Upper lobe of right lung (tissue), 1 donor: Measurements from ENCODE around the gene HELLS. TPM values are rescaled to one million over a fixed set of nuclear protein-coding genes. Genes with fewer than 3 reads are reported as not detected.

Experiments used
- ATAC-seq: fragments of 200-7000 bp; cut with Tn5 transposase; one replicate; pipeline ENCODE4 v1.9.1; 2020; ENCODE audit warnings: mild to moderate bottlenecking, moderate library complexity
- DNase-seq: peaks from one replicate; pipeline ENCODE4 v3.0.0-alpha.2; 2020
- H3K27ac ChIP-seq: fragments of 200-600 bp; one replicate; pipeline ENCODE4 v1.8.0; 2022
- H3K27me3 ChIP-seq: fragments of 200-600 bp; one replicate; pipeline ENCODE4 v1.8.0; 2022; ENCODE audit warnings: mild to moderate bottlenecking
- H3K36me3 ChIP-seq: fragments of 200-600 bp; one replicate; pipeline ENCODE4 v1.8.0; 2022
- H3K4me1 ChIP-seq: fragments of 200-600 bp; one replicate; pipeline ENCODE4 v1.8.0; 2022
- H3K4me3 ChIP-seq: fragments of 200-600 bp; one replicate; pipeline ENCODE4 v1.8.0; 2022; ENCODE audit warnings: mild to moderate bottlenecking
- H3K9me3 ChIP-seq: fragments of 200-600 bp; one replicate; pipeline ENCODE4 v1.8.0; 2022
- CTCF ChIP-seq: fragments of 200-600 bp; IDR thresholded peaks from one replicate; pipeline ENCODE4 v1.8.0; 2022; ENCODE audit warnings: antibody characterized with exemption
- intact Hi-C: fragments of 100-400 bp; cut with DNase I; formaldehyde crosslinking; loops from one replicate; pipeline ENCODE4 v1.11.0; 2022
- total RNA-seq: library from RNA; stranded (reverse); fragmentation: NEBNext Ultra II Directional; extraction: Animal tissue kit (Norgen Biotek cat#: 25700); gene quantifications from one replicate; pipeline ENCODE4 v1.2.1, GENCODE V29; 2021
- donor health status: DM: no; HTN: yes; CAD: no; lungs with severe emphysema.

HELLS gene
- total RNA-seq, 1 donor from 2014 or later, result 3.3 TPM

GRCh38 chr10:94591461-94592205, 46.0 kb downstream of the HELLS start:
- TF ChIP-seq CTCF, result no peak
- Histone ChIP-seq H3K4me3 (no peak overlapping the region), H3K9me3 (no peaks in the 10 kb centered on the region), H3K27ac (no peak overlapping the region), H3K36me3 (no peaks in the 10 kb centered on the region), H3K4me1 (no peaks in the 10 kb centered on the region), H3K27me3 (no peaks in the 10 kb centered on the region)
- intact Hi-C loops, result no loop called here
- no peak for ATAC-seq
- no peak for DNase-seq

- no peaks in the 10 kb centered on the region for H3K27me3 ChIP-seq
- no peaks in the 10 kb centered on the region for H3K36me3 ChIP-seq
- no peak for DNase-seq
- H3K4me1 ChIP-seq, result no peaks in the 10 kb centered on the region
- intact Hi-C loops, result no loop called here
- TF ChIP-seq CTCF, result no peak
- ATAC-seq, result no peak
- H3K4me3 ChIP-seq, result no peak overlapping the region
- H3K27ac ChIP-seq, result no peak overlapping the region
- H3K9me3 ChIP-seq, result no peaks in the 10 kb centered on the region
These were observed 57.3 kb downstream of the HELLS start for GRCh38 chr10:94602729-94603515.

GRCh38 chr10:94607111-94607510, 61.5 kb downstream of the HELLS start:
- no peaks in the 10 kb centered on the region for H3K9me3 ChIP-seq
- no peak overlapping the region for H3K4me3 ChIP-seq
- DNase-seq (no peak), ATAC-seq (no peak)
- H3K4me1 ChIP-seq, result no peaks in the 10 kb centered on the region
- H3K27me3 ChIP-seq, result no peaks in the 10 kb centered on the region
- H3K36me3 ChIP-seq, result no peaks in the 10 kb centered on the region
- H3K27ac ChIP-seq, result no peak overlapping the region
- TF ChIP-seq CTCF, result no peak
- intact Hi-C loops, result no loop called here

GRCh38 chr10:94608559-94608958, 63.0 kb downstream of the HELLS start:
- H3K27me3 ChIP-seq, result no peaks in the 10 kb centered on the region
- H3K36me3 ChIP-seq, result no peaks in the 10 kb centered on the region
- no peak overlapping the region for H3K27ac ChIP-seq
- no peak for DNase-seq
- no peaks in the 10 kb centered on the region for H3K9me3 ChIP-seq
- intact Hi-C loops, result no loop called here
- TF ChIP-seq CTCF, result no peak
- no peak overlapping the region for H3K4me3 ChIP-seq
- ATAC-seq, result no peak
- no peaks in the 10 kb centered on the region for H3K4me1 ChIP-seq

GRCh38 chr10:94614558-94614957, 69.0 kb downstream of the HELLS start:
- TF ChIP-seq CTCF, result no peak
- Histone ChIP-seq H3K36me3 (no peaks in the 10 kb centered on the region), H3K27ac (no peak overlapping the region), H3K4me1 (no peaks in the 10 kb centered on the region), H3K4me3 (no peak overlapping the region), H3K9me3 (no peaks in the 10 kb centered on the region), H3K27me3 (no peaks in the 10 kb centered on the region)
- DNase-seq (no peak), ATAC-seq (no peak)
- intact Hi-C loops, result no loop called here
